HCT116 (cell line): ENCODE measurements around the gene TTLL10. TPM values are rescaled to one million over a fixed set of nuclear protein-coding genes. Genes with fewer than 3 reads are reported as not detected.

Experiments
- ATAC-seq: fragments of 200-7000 bp; cut with Tn5 transposase; 2 replicates; pipeline ENCODE4 v1.9.1; 2020; ENCODE audit warnings: mild to moderate bottlenecking, moderate library complexity
- BruUV-seq: library from RNA; stranded (reverse); fragments of 400-500 nt; replicated peaks from 2 replicates; lab custom pipeline; 2021; lab: Mats Ljungman, UMichigan
- CTCF ChIA-PET: fragments of 300-600 bp; sonication (Branson Sonifier 250); formaldehyde crosslinking; loops from one replicate; lab custom pipeline; 2021; ENCODE audit warnings: antibody characterized with exemption; lab: Charles Lee
- POLR2A ChIA-PET: fragments of 300-600, 350-600 bp; sonication (Branson Sonifier 250); formaldehyde crosslinking; loops from one replicate; lab custom pipeline; 2021; ENCODE audit warnings: antibody characterized with exemption; lab: Charles Lee
- RAD21 ChIA-PET, 2 experiments: fragments of 300-600 bp; sonication (Branson Sonifier 250); formaldehyde crosslinking; loops; one replicate each; lab custom pipeline; 2023; ENCODE audit warnings: low total read pairs in 2 of 2; ENCODE audit not compliant: uncharacterized antibody in 2 of 2, unreplicated experiment in 2 of 2, low non-redundant PET in 1 of 2; lab: Charles Lee
- DNase-seq: peaks from one replicate; pipeline ENCODE4 v3.0.0-alpha.2; 2010; ENCODE audit warnings: low read depth, low spot score
- H2AFZ ChIP-seq: fragments of 200-600 bp; shearing (Covaris generic), sonication (generic); 2 replicates; pipeline ENCODE4 v1.6.1; 2017; ENCODE audit warnings: low read depth, mixed run types, mixed read lengths, antibody characterized with exemption, low read length; ENCODE audit not compliant: poor library complexity, severe bottlenecking
- H3K27ac ChIP-seq: 2 replicates; pipeline ENCODE4 v1.5.1; 2012; ENCODE audit warnings: low read depth, low read length
- H3K27me3 ChIP-seq: fragments of 200-600 bp; sonication (generic); 2 replicates; pipeline ENCODE4 v1.6.1; 2016; ENCODE audit warnings: mixed run types, low read length, mixed read lengths; ENCODE audit not compliant: insufficient read depth
- H3K36me3 ChIP-seq, 2 experiments: fragments of 200-500 bp in 1 of 2; fragments of 200-600 bp in 1 of 2; sonication (Bioruptor generic) in 1 of 2; sonication (generic) in 1 of 2; 2 replicates each; pipeline versions ENCODE4 v1.5.1 to v1.6.1; 2014 to 2016; ENCODE audit warnings: low read length in 2 of 2, inconsistent platforms in 1 of 2, mixed read lengths in 1 of 2, mixed run types in 1 of 2; ENCODE audit not compliant: insufficient read depth in 2 of 2, control insufficient read depth in 1 of 2
- H3K4me1 ChIP-seq, 2 experiments: fragments of 200-600 bp in 1 of 2; sonication (generic) in 1 of 2; 2 replicates each; pipeline versions ENCODE4 v1.5.1 to v1.6.1; 2012 to 2017; ENCODE audit warnings: low read length in 2 of 2, inconsistent platforms in 1 of 2, mild to moderate bottlenecking in 1 of 2, mixed read lengths in 1 of 2, mixed run types in 1 of 2, moderate library complexity in 1 of 2; ENCODE audit not compliant: insufficient read depth in 2 of 2, control insufficient read depth in 1 of 2
- H3K4me2 ChIP-seq: fragments of 200-600 bp; sonication (generic); 2 replicates; pipeline ENCODE4 v1.6.1; 2017; ENCODE audit warnings: mixed run types, low read length, mixed read lengths
- H3K4me3 ChIP-seq, 2 experiments: fragments of 200-600 bp in 1 of 2; sonication (generic) in 1 of 2; replicated peaks in 1 of 2; 2 replicates each; pipeline ENCODE4 v1.5.1; 2011 to 2016; ENCODE audit warnings: low read length in 2 of 2, control low read depth in 1 of 2, low read depth in 1 of 2, mild to moderate bottlenecking in 1 of 2, mixed read lengths in 1 of 2, mixed run types in 1 of 2
- H3K79me2 ChIP-seq: fragments of 200-600 bp; sonication (generic); 2 replicates; pipeline ENCODE4 v1.6.1; 2017; ENCODE audit warnings: mild to moderate bottlenecking, mixed run types, low read length, moderate library complexity, mixed read lengths; ENCODE audit not compliant: insufficient read depth
- H3K9ac ChIP-seq: fragments of 200-600 bp; sonication (generic); 2 replicates; pipeline ENCODE4 v1.6.1; 2016; ENCODE audit warnings: low read length, mixed read lengths
- H3K9me2 ChIP-seq: fragments of 200-600 bp; sonication (generic), shearing (Covaris generic); 2 replicates; pipeline ENCODE4 v1.6.1; 2017; ENCODE audit warnings: mixed run types, mild to moderate bottlenecking, moderate library complexity; ENCODE audit not compliant: insufficient read depth
- H3K9me3 ChIP-seq, 2 experiments: fragments of 200-500 bp in 1 of 2; fragments of 200-600 bp in 1 of 2; sonication (Bioruptor generic) in 1 of 2; sonication (generic) in 1 of 2; 2 replicates each; pipeline ENCODE4 v1.6.1; 2014 to 2017; ENCODE audit warnings: low read length in 2 of 2, mixed read lengths in 2 of 2, inconsistent platforms in 1 of 2, low read depth in 1 of 2, mild to moderate bottlenecking in 1 of 2, mixed run types in 1 of 2, moderate library complexity in 1 of 2; ENCODE audit not compliant: control insufficient read depth in 1 of 2, insufficient read depth in 1 of 2
- H4K20me1 ChIP-seq: fragments of 200-600 bp; sonication (generic), shearing (Covaris generic); 2 replicates; pipeline ENCODE4 v1.6.1; 2017; ENCODE audit warnings: mixed run types, mild to moderate bottlenecking, moderate library complexity; ENCODE audit not compliant: insufficient read depth
- EGR1 ChIP-seq: IDR thresholded peaks from 2 replicates; pipeline ENCODE4 v1.6.1; 2012; ENCODE audit warnings: low read depth
- EZH2 ChIP-seq: fragments of 200-600 bp; sonication (generic); IDR thresholded peaks from 2 replicates; pipeline ENCODE4 v1.6.1; 2017; ENCODE audit warnings: antibody characterized with exemption, mixed run types
- EZH2phosphoT487 ChIP-seq: fragments of 200-600 bp; IDR thresholded peaks from 2 replicates; pipeline ENCODE4 v1.6.1; 2018; ENCODE audit warnings: antibody characterized with exemption, borderline replicate concordance
- FOSL1 ChIP-seq: IDR thresholded peaks from 2 replicates; pipeline ENCODE4 v1.6.1; 2012; ENCODE audit warnings: low read depth
- JUND ChIP-seq: IDR thresholded peaks from 2 replicates; pipeline ENCODE4 v1.6.1; 2012
- POLR2A ChIP-seq: IDR thresholded peaks from 2 replicates; pipeline ENCODE4 v1.7.0; 2011; ENCODE audit warnings: borderline replicate concordance; ENCODE audit not compliant: insufficient read depth, insufficient read length; ENCODE audit errors: extremely low read depth
- POLR2AphosphoS5 ChIP-seq: IDR thresholded peaks from 2 replicates; pipeline ENCODE4 v1.6.1; 2011; ENCODE audit warnings: mild to moderate bottlenecking, low read depth, low read length, moderate library complexity
- SRF ChIP-seq: IDR thresholded peaks from 2 replicates; pipeline ENCODE4 v1.6.1; 2012; ENCODE audit warnings: low read depth
- TCF7L2 ChIP-seq: IDR thresholded peaks from 2 replicates; pipeline ENCODE4 v1.7.0; 2011; ENCODE audit warnings: borderline replicate concordance, inconsistent platforms; ENCODE audit not compliant: insufficient read depth, insufficient read length; ENCODE audit errors: extremely low read depth
- ZFX ChIP-seq: fragments of 450-650 bp; IDR thresholded peaks from 2 replicates; pipeline ENCODE4 v1.6.1; 2017
- intact Hi-C: fragments of 100-400 bp; cut with micrococcal nuclease; formaldehyde crosslinking; loops from 2 replicates; pipeline ENCODE4 v1.10.0; 2022
- total RNA-seq: library from RNA; stranded (reverse); gene quantifications from one replicate; pipeline ENCODE4 v1.2.1, GENCODE V29; 2021; ENCODE audit not compliant: unreplicated experiment
- TF ChIP-seq, protein P1 (sequence below): IDR thresholded peaks from 2 replicates; pipeline ENCODE4 v1.6.1; 2012
- TF ChIP-seq, protein P2 (sequence below): IDR thresholded peaks from 2 replicates; pipeline ENCODE4 v1.6.1; 2012
- TF ChIP-seq, protein P3 (sequence below), 3 experiments: fragments of 200-600 bp in 1 of 3; sonication (generic) in 1 of 3; IDR thresholded peaks in 2 of 3; conservative IDR thresholded peaks in 1 of 3; 2 replicates each; pipeline ENCODE4 v1.5.1; 2012 to 2017; ENCODE audit warnings: low read depth in 2 of 3, low read length in 2 of 3, antibody characterized with exemption in 1 of 3, borderline replicate concordance in 1 of 3, control low read depth in 1 of 3, mild to moderate bottlenecking in 1 of 3, mixed read lengths in 1 of 3, mixed run types in 1 of 3, moderate library complexity in 1 of 3; ENCODE audit not compliant: insufficient read depth in 1 of 3
- TF ChIP-seq, protein P4 (sequence below): IDR thresholded peaks from 2 replicates; pipeline ENCODE4 v1.6.1; 2012; ENCODE audit warnings: low read depth
- TF ChIP-seq, protein P5 (sequence below): IDR thresholded peaks from 2 replicates; pipeline ENCODE4 v1.6.1; 2011; ENCODE audit warnings: mild to moderate bottlenecking, low read length, moderate library complexity; ENCODE audit not compliant: insufficient replicate concordance; ENCODE audit errors: extremely low read depth

The TTLL10 gene
- total RNA-seq, 1 experiment from 2014 or later = 0.10 TPM

DNA sequence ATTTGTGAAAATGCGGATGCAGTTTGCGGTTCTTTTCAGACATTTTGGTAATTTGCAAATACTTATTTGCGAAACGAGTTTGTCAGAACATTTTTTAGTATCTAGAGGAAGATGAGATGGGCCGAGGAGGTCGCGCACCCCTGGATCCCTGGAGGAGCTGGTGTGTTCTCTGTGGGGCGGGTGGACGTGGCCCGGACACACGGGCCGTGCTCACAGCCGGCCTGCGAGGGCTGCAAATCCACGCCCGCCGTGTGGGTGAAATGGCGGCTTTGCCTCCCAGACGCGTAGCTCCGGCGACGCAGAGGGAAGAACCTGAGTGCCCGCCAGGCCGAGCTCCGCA is 9.3 kb upstream of the TTLL10 start:
- no peaks in the 10 kb centered on the region for H3K27me3 ChIP-seq
- intact Hi-C loops = loop anchor here (1.0 to 5.0 kb wide), 2 partner anchors 43 to 66 kb away; partner anchors contain the start of gene TNFRSF18
- peak overlapping the region; percentile 98 for H3K27ac ChIP-seq
- no peaks in the 10 kb centered on the region for H4K20me1 ChIP-seq
- H3K9me3 ChIP-seq = no peaks in the 10 kb centered on the region
- H3K36me3 ChIP-seq = peaks cover 0 to 2% of the 10 kb centered on the region in 2 experiments; a peak in 1 of 4 replicates
- H3K9me2 ChIP-seq = no peaks in the 10 kb centered on the region
- peak overlapping the region; percentile 88 to 97 for H3K4me3 ChIP-seq
- H3K4me2 ChIP-seq = peak overlapping the region; percentile 93
- peak overlapping the region; percentile 96 for H3K9ac ChIP-seq
- no peak overlapping the region for H2AFZ ChIP-seq
- TSS peak; percentile 62 for BruUV-seq
- ChIA-PET POLR2A (interaction anchor here (1.4 to 1.6 kb wide), 2 partner anchors 11 to 48 kb away, joined by 3 read pairs; no protein-coding TSS in a partner anchor), CTCF (no interaction called here), RAD21 (interaction anchor here in 1 of 2 experiments (1.2 kb wide), 1 partner anchor 42 kb away, joined by 3 read pairs; no protein-coding TSS in a partner anchor)
- peaks cover 56% of the 10 kb centered on the region for H3K79me2 ChIP-seq
- H3K4me1 ChIP-seq = peaks cover 15 to 36% of the 10 kb centered on the region in 2 experiments
- ATAC-seq (no peak), DNase-seq (no peak)
- TF ChIP-seq FOSL1 (no peak), EZH2 (no peak), EGR1 (no peak), ZFX (no peak), SRF (no peak), POLR2A (no peak), EZH2phosphoT487 (no peak), TCF7L2 (no peak), POLR2AphosphoS5 (no peak), JUND (no peak)
- TF ChIP-seq, protein P1, sequence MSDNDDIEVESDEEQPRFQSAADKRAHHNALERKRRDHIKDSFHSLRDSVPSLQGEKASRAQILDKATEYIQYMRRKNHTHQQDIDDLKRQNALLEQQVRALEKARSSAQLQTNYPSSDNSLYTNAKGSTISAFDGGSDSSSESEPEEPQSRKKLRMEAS = no peak
- TF ChIP-seq, protein P2, sequence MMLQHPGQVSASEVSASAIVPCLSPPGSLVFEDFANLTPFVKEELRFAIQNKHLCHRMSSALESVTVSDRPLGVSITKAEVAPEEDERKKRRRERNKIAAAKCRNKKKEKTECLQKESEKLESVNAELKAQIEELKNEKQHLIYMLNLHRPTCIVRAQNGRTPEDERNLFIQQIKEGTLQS = no peak
- TF ChIP-seq, protein P3, sequence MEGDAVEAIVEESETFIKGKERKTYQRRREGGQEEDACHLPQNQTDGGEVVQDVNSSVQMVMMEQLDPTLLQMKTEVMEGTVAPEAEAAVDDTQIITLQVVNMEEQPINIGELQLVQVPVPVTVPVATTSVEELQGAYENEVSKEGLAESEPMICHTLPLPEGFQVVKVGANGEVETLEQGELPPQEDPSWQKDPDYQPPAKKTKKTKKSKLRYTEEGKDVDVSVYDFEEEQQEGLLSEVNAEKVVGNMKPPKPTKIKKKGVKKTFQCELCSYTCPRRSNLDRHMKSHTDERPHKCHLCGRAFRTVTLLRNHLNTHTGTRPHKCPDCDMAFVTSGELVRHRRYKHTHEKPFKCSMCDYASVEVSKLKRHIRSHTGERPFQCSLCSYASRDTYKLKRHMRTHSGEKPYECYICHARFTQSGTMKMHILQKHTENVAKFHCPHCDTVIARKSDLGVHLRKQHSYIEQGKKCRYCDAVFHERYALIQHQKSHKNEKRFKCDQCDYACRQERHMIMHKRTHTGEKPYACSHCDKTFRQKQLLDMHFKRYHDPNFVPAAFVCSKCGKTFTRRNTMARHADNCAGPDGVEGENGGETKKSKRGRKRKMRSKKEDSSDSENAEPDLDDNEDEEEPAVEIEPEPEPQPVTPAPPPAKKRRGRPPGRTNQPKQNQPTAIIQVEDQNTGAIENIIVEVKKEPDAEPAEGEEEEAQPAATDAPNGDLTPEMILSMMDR (IDR thresholded peaks at IDR 0.05 in 2 of 3, conservative IDR thresholded peaks at IDR 0.05 in 1 of 3; ENCODE audit: borderline replicate concordance in 1 of 3, insufficient read depth in 1 of 3, low read depth in 2 of 3, low read length in 2 of 3) = no peak
- TF ChIP-seq, protein P4, sequence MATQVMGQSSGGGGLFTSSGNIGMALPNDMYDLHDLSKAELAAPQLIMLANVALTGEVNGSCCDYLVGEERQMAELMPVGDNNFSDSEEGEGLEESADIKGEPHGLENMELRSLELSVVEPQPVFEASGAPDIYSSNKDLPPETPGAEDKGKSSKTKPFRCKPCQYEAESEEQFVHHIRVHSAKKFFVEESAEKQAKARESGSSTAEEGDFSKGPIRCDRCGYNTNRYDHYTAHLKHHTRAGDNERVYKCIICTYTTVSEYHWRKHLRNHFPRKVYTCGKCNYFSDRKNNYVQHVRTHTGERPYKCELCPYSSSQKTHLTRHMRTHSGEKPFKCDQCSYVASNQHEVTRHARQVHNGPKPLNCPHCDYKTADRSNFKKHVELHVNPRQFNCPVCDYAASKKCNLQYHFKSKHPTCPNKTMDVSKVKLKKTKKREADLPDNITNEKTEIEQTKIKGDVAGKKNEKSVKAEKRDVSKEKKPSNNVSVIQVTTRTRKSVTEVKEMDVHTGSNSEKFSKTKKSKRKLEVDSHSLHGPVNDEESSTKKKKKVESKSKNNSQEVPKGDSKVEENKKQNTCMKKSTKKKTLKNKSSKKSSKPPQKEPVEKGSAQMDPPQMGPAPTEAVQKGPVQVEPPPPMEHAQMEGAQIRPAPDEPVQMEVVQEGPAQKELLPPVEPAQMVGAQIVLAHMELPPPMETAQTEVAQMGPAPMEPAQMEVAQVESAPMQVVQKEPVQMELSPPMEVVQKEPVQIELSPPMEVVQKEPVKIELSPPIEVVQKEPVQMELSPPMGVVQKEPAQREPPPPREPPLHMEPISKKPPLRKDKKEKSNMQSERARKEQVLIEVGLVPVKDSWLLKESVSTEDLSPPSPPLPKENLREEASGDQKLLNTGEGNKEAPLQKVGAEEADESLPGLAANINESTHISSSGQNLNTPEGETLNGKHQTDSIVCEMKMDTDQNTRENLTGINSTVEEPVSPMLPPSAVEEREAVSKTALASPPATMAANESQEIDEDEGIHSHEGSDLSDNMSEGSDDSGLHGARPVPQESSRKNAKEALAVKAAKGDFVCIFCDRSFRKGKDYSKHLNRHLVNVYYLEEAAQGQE = no peak
- TF ChIP-seq, protein P5, sequence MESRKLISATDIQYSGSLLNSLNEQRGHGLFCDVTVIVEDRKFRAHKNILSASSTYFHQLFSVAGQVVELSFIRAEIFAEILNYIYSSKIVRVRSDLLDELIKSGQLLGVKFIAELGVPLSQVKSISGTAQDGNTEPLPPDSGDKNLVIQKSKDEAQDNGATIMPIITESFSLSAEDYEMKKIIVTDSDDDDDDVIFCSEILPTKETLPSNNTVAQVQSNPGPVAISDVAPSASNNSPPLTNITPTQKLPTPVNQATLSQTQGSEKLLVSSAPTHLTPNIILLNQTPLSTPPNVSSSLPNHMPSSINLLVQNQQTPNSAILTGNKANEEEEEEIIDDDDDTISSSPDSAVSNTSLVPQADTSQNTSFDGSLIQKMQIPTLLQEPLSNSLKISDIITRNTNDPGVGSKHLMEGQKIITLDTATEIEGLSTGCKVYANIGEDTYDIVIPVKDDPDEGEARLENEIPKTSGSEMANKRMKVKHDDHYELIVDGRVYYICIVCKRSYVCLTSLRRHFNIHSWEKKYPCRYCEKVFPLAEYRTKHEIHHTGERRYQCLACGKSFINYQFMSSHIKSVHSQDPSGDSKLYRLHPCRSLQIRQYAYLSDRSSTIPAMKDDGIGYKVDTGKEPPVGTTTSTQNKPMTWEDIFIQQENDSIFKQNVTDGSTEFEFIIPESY = no peak
